A549 (cell line): ENCODE results near the gene ZNF341. TPM values are rescaled to one million over a fixed set of nuclear protein-coding genes. Genes with fewer than 3 reads are reported as not detected.

ENCODE experiments used
- ATAC-seq, 2 experiments: fragments of 200-7000 bp in 1 of 2; fragments of >200 bp in 1 of 2; cut with Nextera tagmentation in 1 of 2; cut with Tn5 transposase in 1 of 2; 3 replicates each; pipeline versions ENCODE4 v1.8.0 to v1.9.1; 2018 to 2020; ENCODE audit warnings: mild to moderate bottlenecking in 1 of 2, moderate library complexity in 1 of 2
- CTCF ChIA-PET: fragments of 300-600 bp; sonication (Branson Sonifier 250); formaldehyde crosslinking; extraction: SDS; loops from one replicate; lab custom pipeline; 2021; ENCODE audit warnings: antibody characterized with exemption, inconsistent platforms; lab: Yijun Ruan, JAX
- POLR2A ChIA-PET: fragments of 350-600 bp; formaldehyde crosslinking; extraction: SDS; loops from one replicate; lab custom pipeline; 2021; ENCODE audit warnings: antibody characterized with exemption, inconsistent platforms; lab: Yijun Ruan, JAX
- DNase-seq, 2 experiments: peaks; one replicate each; pipeline versions ENCODE4 v3.0.0 to v3.0.0-alpha.2; 2011 to 2016; ENCODE audit warnings: low read depth in 1 of 2, low spot score in 1 of 2
- FAIRE-seq: peaks from 2 replicates; lab custom pipeline; 2011; peaks lifted over from hg19 to GRCh38; lab: Jason Lieb, UNC
- H3K27ac ChIP-seq, 2 experiments: fragments of >200 bp; sonication (Bioruptor Twin); formaldehyde crosslinking; 3 replicates each; pipeline ENCODE4 v1.5.1; 2016 to 2017
- H3K4me1 ChIP-seq: fragments of >200 bp; sonication (Bioruptor Twin); formaldehyde crosslinking; 3 replicates; pipeline ENCODE4 v1.6.1; 2016
- H3K4me2 ChIP-seq: fragments of >200 bp; sonication (Bioruptor Twin); formaldehyde crosslinking; 3 replicates; pipeline ENCODE4 v1.6.1; 2016
- H3K4me3 ChIP-seq: fragments of >200 bp; sonication (Bioruptor Twin); formaldehyde crosslinking; 3 replicates; pipeline ENCODE4 v1.5.1; 2016
- H3K9me3 ChIP-seq: fragments of >200 bp; sonication (Bioruptor Twin); formaldehyde crosslinking; 3 replicates; pipeline ENCODE4 v1.6.1; 2016
- CBX2 ChIP-seq: fragments of 200-600 bp; sonication (generic); IDR thresholded peaks from 2 replicates; pipeline ENCODE4 v1.6.1; 2016; ENCODE audit warnings: low read depth, mild to moderate bottlenecking, borderline replicate concordance
- CHD2 ChIP-seq: fragments of 150-350 bp; IDR thresholded peaks from 2 replicates; pipeline ENCODE4 v1.6.1; 2014; ENCODE audit warnings: low read length; ENCODE audit not compliant: partially characterized antibody
- EHMT2 ChIP-seq: fragments of 200-600 bp; sonication (generic); IDR thresholded peaks from 2 replicates; pipeline ENCODE4 v1.6.1; 2016; ENCODE audit warnings: antibody characterized with exemption, low read depth, mild to moderate bottlenecking, moderate library complexity
- ESRRA ChIP-seq: fragments of 150-350 bp; IDR thresholded peaks from 2 replicates; pipeline ENCODE4 v1.6.1; 2014; ENCODE audit warnings: mild to moderate bottlenecking, low read length, borderline replicate concordance
- FOSL2 ChIP-seq, 2 experiments: fragments of 450-650 bp in 1 of 2; fragments of >200 bp in 1 of 2; sonication (Bioruptor Twin) in 1 of 2; formaldehyde crosslinking; IDR thresholded peaks; 2 replicates each; pipeline versions ENCODE4 v1.5.0 to v1.6.1; 2016 to 2020; ENCODE audit warnings: mild to moderate bottlenecking in 1 of 2, moderate library complexity in 1 of 2
- FOXS1 ChIP-seq: fragments of 250-450 bp; sonication (Bioruptor Pico); IDR thresholded peaks from 2 replicates; pipeline ENCODE4 v1.5.0; 2020; ENCODE audit warnings: mild to moderate bottlenecking, moderate library complexity
- HDAC2 ChIP-seq: fragments of 200-600 bp; sonication (generic); IDR thresholded peaks from 2 replicates; pipeline ENCODE4 v1.6.1; 2016
- HOXB5 ChIP-seq: fragments of 250-450 bp; sonication (Bioruptor Pico); IDR thresholded peaks from 2 replicates; pipeline ENCODE4 v1.5.0; 2020; ENCODE audit warnings: mild to moderate bottlenecking, moderate library complexity
- JUN ChIP-seq, 2 experiments: fragments of >200 bp; sonication (Bioruptor Twin); formaldehyde crosslinking; IDR thresholded peaks; 2 replicates in 1 of 2; 3 replicates in 1 of 2; pipeline ENCODE4 v1.6.1; 2016 to 2017
- MAZ ChIP-seq: fragments of 150-350 bp; IDR thresholded peaks from 2 replicates; pipeline ENCODE4 v1.6.1; 2014; ENCODE audit warnings: antibody characterized with exemption, low read depth, low read length, borderline replicate concordance
- MYC ChIP-seq: IDR thresholded peaks from 2 replicates; pipeline ENCODE4 v1.6.1; 2012; ENCODE audit warnings: mild to moderate bottlenecking, inconsistent platforms, low read length, improper control_type of control experiment, borderline replicate concordance
- NFE2L2 ChIP-seq: fragments of 150-350 bp; conservative IDR thresholded peaks from 2 replicates; pipeline ENCODE4 v1.6.1; 2014; ENCODE audit warnings: low read length
- RARB ChIP-seq: fragments of 250-450 bp; sonication (Bioruptor Pico); IDR thresholded peaks from 2 replicates; pipeline ENCODE4 v1.8.0; 2021; ENCODE audit warnings: mild to moderate bottlenecking, moderate library complexity
- RNF2 ChIP-seq: fragments of 200-600 bp; sonication (generic); IDR thresholded peaks from 2 replicates; pipeline ENCODE4 v1.6.1; 2016; ENCODE audit warnings: low read depth, mild to moderate bottlenecking, antibody characterized with exemption, moderate library complexity, borderline replicate concordance
- TFCP2L1 ChIP-seq: fragments of 250-450 bp; sonication (Bioruptor Pico); IDR thresholded peaks from 2 replicates; pipeline ENCODE4 v1.5.0; 2021; ENCODE audit warnings: mild to moderate bottlenecking
- TP53 ChIP-seq: fragments of 250-450 bp; sonication (Bioruptor Pico); IDR thresholded peaks from 2 replicates; pipeline ENCODE4 v1.5.0; 2021; ENCODE audit warnings: mild to moderate bottlenecking, moderate library complexity
- ZC3H11A ChIP-seq: fragments of 450-650 bp; IDR thresholded peaks from 2 replicates; pipeline ENCODE4 v1.6.1; 2014; ENCODE audit warnings: antibody characterized with exemption, mild to moderate bottlenecking
- ZFP36 ChIP-seq: fragments of 450-650 bp; IDR thresholded peaks from 2 replicates; pipeline ENCODE4 v1.6.1; 2014; ENCODE audit warnings: borderline replicate concordance; ENCODE audit not compliant: partially characterized antibody
- ZNF302 ChIP-seq: fragments of 250-450 bp; sonication (Bioruptor Pico); IDR thresholded peaks from 2 replicates; pipeline ENCODE4 v1.9.0; 2021; ENCODE audit warnings: inconsistent platforms, mild to moderate bottlenecking, moderate library complexity
- ZSCAN20 ChIP-seq: fragments of 250-450 bp; sonication (Bioruptor Pico); IDR thresholded peaks from 2 replicates; pipeline ENCODE4 v1.8.0; 2022; ENCODE audit warnings: mild to moderate bottlenecking, moderate library complexity
- WGBS: methylation state at CpG from one replicate; pipeline ENCODE4 v1.1.6; 2017; ENCODE audit errors: missing lambda C conversion rate; 5-methylcytosine and 5-hydroxymethylcytosine counted together
- polyA plus RNA-seq, 4 experiments: library from polyadenylated mRNA; depleted of rRNA in 3 of 4; stranded (reverse); fragments of >200 nt; fragmentation: RNase III in 1 of 4; extraction: RNeasy Plus Mini Kit Qiagen cat#74134 plus additional on column Dnase treatment in 1 of 4; gene quantifications; 2 replicates in 3 of 4; 3 replicates in 1 of 4; pipeline ENCODE4 v1.2.3, GENCODE V29; 2011 to 2017
- TF ChIP-seq, protein P1 (sequence below): fragments of >200 bp; sonication (Bioruptor Twin); formaldehyde crosslinking; IDR thresholded peaks from 3 replicates; pipeline ENCODE4 v1.6.1; 2016
- TF ChIP-seq, protein P2 (sequence below): fragments of 250-450 bp; sonication (Bioruptor Pico); IDR thresholded peaks from 2 replicates; pipeline ENCODE4 v1.5.0; 2021; ENCODE audit warnings: mild to moderate bottlenecking, moderate library complexity, borderline replicate concordance
- TF ChIP-seq, protein P3 (sequence below): IDR thresholded peaks from 2 replicates; pipeline ENCODE4 v1.6.1; 2012; ENCODE audit warnings: low read depth, borderline replicate concordance
- TF ChIP-seq, protein P4 (sequence below): fragments of >200 bp; sonication (Bioruptor Twin); formaldehyde crosslinking; IDR thresholded peaks from 2 replicates; pipeline ENCODE4 v1.6.1; 2016
- TF ChIP-seq, protein P5 (sequence below): IDR thresholded peaks from 2 replicates; pipeline ENCODE4 v1.6.1; 2012
- TF ChIP-seq, protein P6 (sequence below): fragments of 150-350 bp; IDR thresholded peaks from 2 replicates; pipeline ENCODE4 v1.6.1; 2014; ENCODE audit warnings: low read depth, mild to moderate bottlenecking, low read length
- TF ChIP-seq, protein P7 (sequence below): fragments of >200 bp; sonication (Bioruptor Twin); formaldehyde crosslinking; IDR thresholded peaks from 3 replicates; pipeline ENCODE4 v1.5.1; 2016

ZNF341 gene
- polyA plus RNA-seq, 2 of the 4 experiments (the other 2 are of a cell fraction) = 2.1 to 4.1 TPM

DNA sequence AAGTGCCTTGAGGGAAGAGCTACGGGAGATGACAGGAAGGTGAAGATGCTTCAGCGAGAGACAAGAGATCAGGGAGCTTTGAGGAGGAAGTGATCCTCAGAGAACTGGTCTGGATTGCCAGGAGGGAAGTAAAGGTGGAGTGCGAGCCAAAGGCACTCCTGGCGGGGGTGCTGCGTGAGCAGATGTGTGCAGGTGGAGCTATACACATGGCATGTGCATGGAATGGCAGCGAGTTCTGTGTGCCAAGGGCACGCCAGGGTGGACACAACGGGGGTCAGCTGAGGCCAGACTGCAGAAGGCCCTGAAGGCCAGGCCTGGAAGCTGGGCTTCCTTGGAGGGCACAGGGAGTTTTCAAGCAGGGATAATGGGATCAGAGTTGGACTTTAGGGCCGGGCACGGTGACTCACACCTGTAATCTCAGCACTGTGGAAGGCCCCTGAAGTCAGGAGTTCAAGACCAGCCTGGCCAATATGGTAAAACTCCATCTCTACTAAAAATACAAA, 17.9 kb upstream of the ZNF341 start:
- Histone ChIP-seq H3K4me1 (peaks cover 24% of the 10 kb centered on the region), H3K27ac (no peak overlapping the region), H3K9me3 (no peaks in the 10 kb centered on the region), H3K4me3 (no peak overlapping the region), H3K4me2 (no peak overlapping the region)
- WGBS = 80% methylated on average over 10 of the region's 10 CpGs
- CTCF ChIA-PET = interaction anchor here (1.1 to 1.2 kb wide), 3 partner anchors 13 to 34 kb away, joined by 3 to 4 read pairs (median 3); no protein-coding TSS in a partner anchor
- ATAC-seq (no peak), DNase-seq (no peak), FAIRE-seq (no peak)
- POLR2A ChIA-PET = no interaction called here
- TF ChIP-seq JUN (IDR thresholded peaks at IDR 0.05) = no peak
- TF ChIP-seq, protein P1, sequence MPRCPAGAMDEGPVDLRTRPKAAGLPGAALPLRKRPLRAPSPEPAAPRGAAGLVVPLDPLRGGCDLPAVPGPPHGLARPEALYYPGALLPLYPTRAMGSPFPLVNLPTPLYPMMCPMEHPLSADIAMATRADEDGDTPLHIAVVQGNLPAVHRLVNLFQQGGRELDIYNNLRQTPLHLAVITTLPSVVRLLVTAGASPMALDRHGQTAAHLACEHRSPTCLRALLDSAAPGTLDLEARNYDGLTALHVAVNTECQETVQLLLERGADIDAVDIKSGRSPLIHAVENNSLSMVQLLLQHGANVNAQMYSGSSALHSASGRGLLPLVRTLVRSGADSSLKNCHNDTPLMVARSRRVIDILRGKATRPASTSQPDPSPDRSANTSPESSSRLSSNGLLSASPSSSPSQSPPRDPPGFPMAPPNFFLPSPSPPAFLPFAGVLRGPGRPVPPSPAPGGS = no peak
- TF ChIP-seq, protein P2, sequence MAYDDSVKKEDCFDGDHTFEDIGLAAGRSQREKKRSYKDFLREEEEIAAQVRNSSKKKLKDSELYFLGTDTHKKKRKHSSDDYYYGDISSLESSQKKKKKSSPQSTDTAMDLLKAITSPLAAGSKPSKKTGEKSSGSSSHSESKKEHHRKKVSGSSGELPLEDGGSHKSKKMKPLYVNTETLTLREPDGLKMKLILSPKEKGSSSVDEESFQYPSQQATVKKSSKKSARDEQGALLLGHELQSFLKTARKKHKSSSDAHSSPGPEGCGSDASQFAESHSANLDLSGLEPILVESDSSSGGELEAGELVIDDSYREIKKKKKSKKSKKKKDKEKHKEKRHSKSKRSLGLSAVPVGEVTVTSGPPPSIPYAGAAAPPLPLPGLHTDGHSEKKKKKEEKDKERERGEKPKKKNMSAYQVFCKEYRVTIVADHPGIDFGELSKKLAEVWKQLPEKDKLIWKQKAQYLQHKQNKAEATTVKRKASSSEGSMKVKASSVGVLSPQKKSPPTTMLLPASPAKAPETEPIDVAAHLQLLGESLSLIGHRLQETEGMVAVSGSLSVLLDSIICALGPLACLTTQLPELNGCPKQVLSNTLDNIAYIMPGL = no peak
- TF ChIP-seq ESRRA = no peak
- TF ChIP-seq HOXB5 (CRISPR knock-in tag) = no peak
- TF ChIP-seq FOXS1 = no peak
- no peak for TF ChIP-seq MAZ
- TF ChIP-seq ZSCAN20 (CRISPR knock-in tag) = no peak
- TF ChIP-seq, protein P3, sequence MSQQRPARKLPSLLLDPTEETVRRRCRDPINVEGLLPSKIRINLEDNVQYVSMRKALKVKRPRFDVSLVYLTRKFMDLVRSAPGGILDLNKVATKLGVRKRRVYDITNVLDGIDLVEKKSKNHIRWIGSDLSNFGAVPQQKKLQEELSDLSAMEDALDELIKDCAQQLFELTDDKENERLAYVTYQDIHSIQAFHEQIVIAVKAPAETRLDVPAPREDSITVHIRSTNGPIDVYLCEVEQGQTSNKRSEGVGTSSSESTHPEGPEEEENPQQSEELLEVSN = no peak
- TF ChIP-seq ZFP36 = no peak
- TF ChIP-seq ZNF302 (CRISPR knock-in tag) = no peak
- TF ChIP-seq, protein P4, sequence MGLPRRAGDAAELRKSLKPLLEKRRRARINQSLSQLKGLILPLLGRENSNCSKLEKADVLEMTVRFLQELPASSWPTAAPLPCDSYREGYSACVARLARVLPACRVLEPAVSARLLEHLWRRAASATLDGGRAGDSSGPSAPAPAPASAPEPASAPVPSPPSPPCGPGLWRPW = no peak

DNA sequence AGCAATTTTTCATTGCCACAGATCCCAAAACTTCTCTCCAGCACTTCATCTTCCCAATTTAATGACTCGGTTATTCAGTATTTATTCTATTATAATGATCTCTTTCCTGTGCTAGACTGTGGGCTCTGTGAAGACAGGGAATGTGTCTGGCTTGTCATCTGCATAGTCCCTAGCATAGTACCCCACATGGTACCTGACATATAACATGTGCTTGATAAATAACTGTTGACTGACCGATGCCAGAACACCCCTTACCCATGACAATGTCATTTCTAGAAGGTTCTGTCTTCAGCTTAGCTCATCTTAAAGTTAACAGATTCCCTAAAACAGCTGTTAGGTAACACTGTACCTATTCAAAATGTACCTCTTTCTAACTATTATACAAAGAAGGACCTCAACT, 15.3 kb upstream of the ZNF341 start:
- DNase-seq (no peak), ATAC-seq (no peak), FAIRE-seq (no peak)
- CTCF ChIA-PET = interaction anchor here (1.0 kb wide), 1 partner anchor 15 kb away, joined by 3 read pairs; the partner anchor contains the start of gene ZNF341
- 77% methylated on average over 2 of the region's 2 CpGs for WGBS
- H3K4me2 ChIP-seq = no peak overlapping the region
- TF ChIP-seq TP53 (CRISPR knock-in tag) (no peak), EHMT2 (no peak), ZSCAN20 (CRISPR knock-in tag) (no peak), MYC (no peak), RNF2 (no peak), JUN (IDR thresholded peaks at IDR 0.05) (no peak), CBX2 (no peak), HDAC2 (no peak), ZFP36 (no peak), RARB (no peak), NFE2L2 (no peak), ZC3H11A (no peak), TFCP2L1 (CRISPR knock-in tag) (no peak), CHD2 (no peak), FOSL2 (IDR thresholded peaks at IDR 0.05) (no peak), FOSL2 (CRISPR knock-in tag; IDR thresholded peaks at IDR 0.05) (no peak), ZNF302 (CRISPR knock-in tag) (no peak)
- TF ChIP-seq, protein P5, sequence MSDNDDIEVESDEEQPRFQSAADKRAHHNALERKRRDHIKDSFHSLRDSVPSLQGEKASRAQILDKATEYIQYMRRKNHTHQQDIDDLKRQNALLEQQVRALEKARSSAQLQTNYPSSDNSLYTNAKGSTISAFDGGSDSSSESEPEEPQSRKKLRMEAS = no peak
- TF ChIP-seq, protein P6, sequence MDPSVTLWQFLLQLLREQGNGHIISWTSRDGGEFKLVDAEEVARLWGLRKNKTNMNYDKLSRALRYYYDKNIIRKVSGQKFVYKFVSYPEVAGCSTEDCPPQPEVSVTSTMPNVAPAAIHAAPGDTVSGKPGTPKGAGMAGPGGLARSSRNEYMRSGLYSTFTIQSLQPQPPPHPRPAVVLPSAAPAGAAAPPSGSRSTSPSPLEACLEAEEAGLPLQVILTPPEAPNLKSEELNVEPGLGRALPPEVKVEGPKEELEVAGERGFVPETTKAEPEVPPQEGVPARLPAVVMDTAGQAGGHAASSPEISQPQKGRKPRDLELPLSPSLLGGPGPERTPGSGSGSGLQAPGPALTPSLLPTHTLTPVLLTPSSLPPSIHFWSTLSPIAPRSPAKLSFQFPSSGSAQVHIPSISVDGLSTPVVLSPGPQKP = no peak
- TF ChIP-seq, protein P2 = no peak
- TF ChIP-seq, protein P7, sequence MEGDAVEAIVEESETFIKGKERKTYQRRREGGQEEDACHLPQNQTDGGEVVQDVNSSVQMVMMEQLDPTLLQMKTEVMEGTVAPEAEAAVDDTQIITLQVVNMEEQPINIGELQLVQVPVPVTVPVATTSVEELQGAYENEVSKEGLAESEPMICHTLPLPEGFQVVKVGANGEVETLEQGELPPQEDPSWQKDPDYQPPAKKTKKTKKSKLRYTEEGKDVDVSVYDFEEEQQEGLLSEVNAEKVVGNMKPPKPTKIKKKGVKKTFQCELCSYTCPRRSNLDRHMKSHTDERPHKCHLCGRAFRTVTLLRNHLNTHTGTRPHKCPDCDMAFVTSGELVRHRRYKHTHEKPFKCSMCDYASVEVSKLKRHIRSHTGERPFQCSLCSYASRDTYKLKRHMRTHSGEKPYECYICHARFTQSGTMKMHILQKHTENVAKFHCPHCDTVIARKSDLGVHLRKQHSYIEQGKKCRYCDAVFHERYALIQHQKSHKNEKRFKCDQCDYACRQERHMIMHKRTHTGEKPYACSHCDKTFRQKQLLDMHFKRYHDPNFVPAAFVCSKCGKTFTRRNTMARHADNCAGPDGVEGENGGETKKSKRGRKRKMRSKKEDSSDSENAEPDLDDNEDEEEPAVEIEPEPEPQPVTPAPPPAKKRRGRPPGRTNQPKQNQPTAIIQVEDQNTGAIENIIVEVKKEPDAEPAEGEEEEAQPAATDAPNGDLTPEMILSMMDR = no peak
- H3K4me3 ChIP-seq = no peak overlapping the region
- H3K27ac ChIP-seq = no peak overlapping the region
- peaks cover 10% of the 10 kb centered on the region; the same call in 2 of the 3 replicates for H3K4me1 ChIP-seq
- no peaks in the 10 kb centered on the region for H3K9me3 ChIP-seq
- POLR2A ChIA-PET = no interaction called here
